CD8-positive, alpha-beta memory T cell (primary cell): ENCODE measurements around the gene ANTXR2. TPM values are rescaled to one million over a fixed set of nuclear protein-coding genes. Genes with fewer than 3 reads are reported as not detected.

Source experiments
- CTCF ChIA-PET: fragments of 350-600 bp; sonication (Branson Sonifier 250); formaldehyde crosslinking; loops from one replicate; lab custom pipeline; 2021; ENCODE audit warnings: antibody characterized with exemption; lab: Charles Lee
- POLR2A ChIA-PET: fragments of 350-600 bp; sonication (Branson Sonifier 250); formaldehyde crosslinking; loops from one replicate; lab custom pipeline; 2021; ENCODE audit warnings: antibody characterized with exemption; lab: Charles Lee
- DNase-seq, 5 donors: peaks; one replicate each; pipeline versions ENCODE4 v3.0.0 to v3.0.0-alpha.2; 2020 to 2022; ENCODE audit warnings: mixed read lengths in 1 of 5
- H3K27ac ChIP-seq: one replicate; pipeline ENCODE4 v1.7.0; 2013; ENCODE audit warnings: low read depth, mild to moderate bottlenecking, low read length, moderate library complexity
- H3K27me3 ChIP-seq: 2 replicates; pipeline ENCODE4 v1.7.0; 2013; ENCODE audit warnings: low read length, mild to moderate bottlenecking; ENCODE audit not compliant: insufficient read depth, poor library complexity, severe bottlenecking
- H3K36me3 ChIP-seq: 2 replicates; pipeline ENCODE4 v1.7.0; 2013; ENCODE audit warnings: mild to moderate bottlenecking, low read length, moderate library complexity; ENCODE audit not compliant: insufficient read depth
- H3K4me1 ChIP-seq: 2 replicates; pipeline ENCODE4 v1.7.0; 2013; ENCODE audit warnings: mild to moderate bottlenecking, low read length, moderate library complexity; ENCODE audit not compliant: insufficient read depth
- H3K4me3 ChIP-seq: 2 replicates; pipeline ENCODE4 v1.7.0; 2013; ENCODE audit warnings: mild to moderate bottlenecking, low read length
- H3K9me3 ChIP-seq: 2 replicates; pipeline ENCODE4 v1.7.0; 2013; ENCODE audit warnings: mild to moderate bottlenecking, low read length
- H3K27ac Mint-ChIP-seq, 8 donors: one replicate each; pipeline ENCODE4 v1.8.0; 2020 to 2021; ENCODE audit warnings: mixed read lengths in 8 of 8, mild to moderate bottlenecking in 6 of 8, inconsistent platforms in 3 of 8, moderate library complexity in 3 of 8
- H3K27me3 Mint-ChIP-seq, 2 donors: one replicate each; pipeline ENCODE4 v1.8.0; 2020 to 2021; ENCODE audit warnings: mixed read lengths in 2 of 2, mild to moderate bottlenecking in 1 of 2, moderate library complexity in 1 of 2
- H3K36me3 Mint-ChIP-seq, 3 donors: one replicate each; pipeline ENCODE4 v1.8.0; 2020 to 2021; ENCODE audit warnings: mixed read lengths in 3 of 3, inconsistent platforms in 1 of 3, mild to moderate bottlenecking in 1 of 3
- H3K4me1 Mint-ChIP-seq, 3 donors: one replicate each; pipeline ENCODE4 v1.8.0; 2020 to 2021; ENCODE audit warnings: mixed read lengths in 3 of 3, inconsistent platforms in 1 of 3, mild to moderate bottlenecking in 1 of 3
- H3K4me3 Mint-ChIP-seq, 7 donors: one replicate each; pipeline ENCODE4 v1.8.0; 2020 to 2021; ENCODE audit warnings: mixed read lengths in 7 of 7, mild to moderate bottlenecking in 6 of 7, moderate library complexity in 4 of 7, inconsistent platforms in 2 of 7
- H3K9me3 Mint-ChIP-seq, 5 donors: one replicate each; pipeline ENCODE4 v1.8.0; 2020 to 2022; ENCODE audit warnings: mixed read lengths in 5 of 5, mild to moderate bottlenecking in 3 of 5, moderate library complexity in 2 of 5, inconsistent platforms in 1 of 5
- polyA plus RNA-seq: library from polyadenylated mRNA; unstranded; fragments of 300-500 nt; fragmentation: Illumina TruSeq; gene quantifications from one replicate; pipeline ENCODE4 v1.2.3, GENCODE V29; 2021
- total RNA-seq, 2 experiments: library from RNA; stranded (reverse); gene quantifications; one replicate each; pipeline ENCODE4 v1.2.3, GENCODE V29; 2021

ANTXR2 gene
- total and polyA plus RNA-seq, 3 experiments from 2014 or later, result 18.2 to 44.2 (median 20.6) TPM

DNA sequence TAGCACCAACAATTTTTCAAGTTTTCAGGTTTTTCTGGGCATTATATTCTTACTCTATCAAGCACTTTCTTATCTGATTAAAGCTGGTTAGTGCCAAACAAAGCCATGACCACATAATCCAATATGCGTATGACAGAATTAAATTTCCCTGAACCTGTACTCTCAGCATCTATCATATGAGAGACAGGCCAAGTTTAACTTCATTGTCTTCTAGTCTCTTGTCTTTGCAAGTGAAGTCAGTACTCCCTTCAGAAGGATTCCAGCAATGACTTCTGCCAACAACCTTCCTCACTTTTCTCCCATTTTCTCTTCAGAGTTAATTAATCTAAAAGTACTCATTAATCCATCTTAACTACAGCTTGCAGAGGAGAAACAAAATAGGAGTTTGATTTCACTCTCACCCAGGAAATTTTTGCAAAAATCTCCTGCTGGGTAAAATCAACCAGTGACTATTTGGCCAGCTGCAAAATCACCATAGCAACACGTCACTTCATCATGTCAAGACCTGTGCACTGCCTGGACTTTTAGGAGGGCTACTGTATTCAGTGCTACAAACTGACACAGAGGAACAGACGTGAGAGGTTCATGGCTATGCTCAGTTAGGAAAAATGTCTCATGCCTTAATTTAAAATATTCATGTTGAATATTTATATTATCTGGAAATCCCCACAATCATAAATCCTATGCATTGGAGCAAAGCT lies 208.4 kb downstream of the ANTXR2 start:
- no peak for DNase-seq
- ChIA-PET POLR2A (no interaction called here), CTCF (no interaction called here)
- Histone ChIP-seq H3K9me3 (no peaks in the 10 kb centered on the region), H3K4me1 (no peaks in the 10 kb centered on the region), H3K27ac (no peak overlapping the region), H3K27me3 (no peaks in the 10 kb centered on the region), H3K4me3 (no peak overlapping the region), H3K36me3 (no peaks in the 10 kb centered on the region)
- Mint-ChIP-seq H3K9me3 (no peaks in the 10 kb centered on the region), H3K4me3 (no peak overlapping the region), H3K4me1 (no peaks in the 10 kb centered on the region), H3K36me3 (no peaks in the 10 kb centered on the region), H3K27me3 (peaks cover 3 to 13% of the 10 kb centered on the region in 2 donors), H3K27ac (no peak overlapping the region)

DNA sequence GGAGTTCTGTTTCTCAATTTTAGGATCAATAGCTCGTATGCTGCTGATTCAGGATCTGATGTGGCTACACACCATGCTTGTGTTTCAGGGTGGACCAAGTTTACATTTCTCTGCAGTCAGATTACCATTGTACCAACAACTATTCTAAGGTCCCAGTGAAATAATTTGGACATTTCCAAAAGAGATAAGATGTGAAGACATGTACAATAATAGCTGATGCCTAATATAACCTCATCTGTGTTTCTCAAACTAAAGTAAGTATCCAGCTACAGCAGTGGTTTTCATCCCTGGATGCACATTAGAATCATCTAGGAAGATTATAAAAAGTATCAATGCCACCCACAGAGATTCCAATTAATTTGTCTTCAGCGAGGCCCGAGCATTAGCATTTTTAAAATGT lies 209.7 kb downstream of the ANTXR2 start:
- Histone ChIP-seq H3K4me1 (no peaks in the 10 kb centered on the region), H3K4me3 (no peak overlapping the region), H3K9me3 (no peaks in the 10 kb centered on the region), H3K27me3 (no peaks in the 10 kb centered on the region), H3K36me3 (no peaks in the 10 kb centered on the region), H3K27ac (no peak overlapping the region)
- ChIA-PET POLR2A (no interaction called here), CTCF (no interaction called here)
- H3K4me1 Mint-ChIP-seq, result no peaks in the 10 kb centered on the region
- H3K9me3 Mint-ChIP-seq, result no peaks in the 10 kb centered on the region
- no peaks in the 10 kb centered on the region for H3K36me3 Mint-ChIP-seq
- no peak overlapping the region for H3K27ac Mint-ChIP-seq
- peaks cover 0 to 10% of the 10 kb centered on the region in 2 donors for H3K27me3 Mint-ChIP-seq
- H3K4me3 Mint-ChIP-seq, result no peak overlapping the region
- no peak for DNase-seq

DNA sequence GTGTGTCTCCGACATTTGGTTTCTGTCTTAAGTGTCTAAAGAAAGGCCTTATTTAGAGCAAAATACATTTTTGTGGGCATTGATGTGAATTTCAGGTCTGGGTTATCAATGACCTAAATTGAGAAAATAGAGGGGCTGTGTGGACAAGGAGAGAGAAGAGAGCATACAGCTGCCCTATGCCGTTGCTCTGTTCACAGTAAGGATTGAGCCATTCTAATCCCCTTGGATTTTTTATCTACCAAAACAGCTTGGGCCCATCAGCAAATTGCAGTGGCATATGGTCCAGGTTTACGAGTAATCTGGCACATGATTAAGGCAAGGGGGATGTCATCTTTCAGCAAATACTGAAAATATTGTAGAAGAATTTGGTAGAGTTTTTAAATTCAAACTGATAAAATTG lies 210.2 kb downstream of the ANTXR2 start:
- no peaks in the 10 kb centered on the region for H3K4me1 ChIP-seq
- H3K36me3 Mint-ChIP-seq, result no peaks in the 10 kb centered on the region
- no peak overlapping the region for H3K4me3 Mint-ChIP-seq
- H3K27ac ChIP-seq, result no peak overlapping the region
- peaks cover 0 to 10% of the 10 kb centered on the region in 2 donors for H3K27me3 Mint-ChIP-seq
- no peak for DNase-seq
- no peak overlapping the region for H3K27ac Mint-ChIP-seq
- H3K4me3 ChIP-seq, result no peak overlapping the region
- no peaks in the 10 kb centered on the region for H3K36me3 ChIP-seq
- H3K9me3 ChIP-seq, result no peaks in the 10 kb centered on the region
- CTCF ChIA-PET, result no interaction called here
- POLR2A ChIA-PET, result no interaction called here
- H3K27me3 ChIP-seq, result no peaks in the 10 kb centered on the region
- no peaks in the 10 kb centered on the region for H3K9me3 Mint-ChIP-seq
- no peaks in the 10 kb centered on the region for H3K4me1 Mint-ChIP-seq

- CTCF ChIA-PET, result interaction anchor here (0.8 kb wide), 1 partner anchor 159 kb away, joined by 3 read pairs; no protein-coding TSS in a partner anchor
- no peak overlapping the region for H3K4me3 Mint-ChIP-seq
- Histone ChIP-seq H3K9me3 (no peaks in the 10 kb centered on the region), H3K36me3 (no peaks in the 10 kb centered on the region), H3K4me1 (no peaks in the 10 kb centered on the region), H3K27me3 (no peaks in the 10 kb centered on the region), H3K27ac (no peak overlapping the region), H3K4me3 (no peak overlapping the region)
- POLR2A ChIA-PET, result no interaction called here
- no peaks in the 10 kb centered on the region for H3K36me3 Mint-ChIP-seq
- DNase-seq, result no peak
- no peak overlapping the region for H3K27ac Mint-ChIP-seq
- H3K27me3 Mint-ChIP-seq, result peaks cover 0 to 4% of the 10 kb centered on the region in 2 donors
- H3K4me1 Mint-ChIP-seq, result no peaks in the 10 kb centered on the region
- no peaks in the 10 kb centered on the region for H3K9me3 Mint-ChIP-seq
Measured at GRCh38 chr4:79857811-79858210, 215.2 kb downstream of the ANTXR2 start.

GRCh38 chr4:79856196-79856595 lies 216.8 kb downstream of the ANTXR2 start:
- peaks cover 0 to 5% of the 10 kb centered on the region in 2 donors for H3K27me3 Mint-ChIP-seq
- ChIA-PET POLR2A (no interaction called here), CTCF (no interaction called here)
- no peaks in the 10 kb centered on the region for H3K36me3 Mint-ChIP-seq
- Histone ChIP-seq H3K27me3 (no peaks in the 10 kb centered on the region), H3K27ac (no peak overlapping the region), H3K9me3 (no peaks in the 10 kb centered on the region), H3K4me3 (no peak overlapping the region), H3K36me3 (no peaks in the 10 kb centered on the region), H3K4me1 (no peaks in the 10 kb centered on the region)
- no peak overlapping the region for H3K4me3 Mint-ChIP-seq
- H3K27ac Mint-ChIP-seq, result no peak overlapping the region
- H3K4me1 Mint-ChIP-seq, result no peaks in the 10 kb centered on the region
- H3K9me3 Mint-ChIP-seq, result no peaks in the 10 kb centered on the region
- no peak for DNase-seq

DNA sequence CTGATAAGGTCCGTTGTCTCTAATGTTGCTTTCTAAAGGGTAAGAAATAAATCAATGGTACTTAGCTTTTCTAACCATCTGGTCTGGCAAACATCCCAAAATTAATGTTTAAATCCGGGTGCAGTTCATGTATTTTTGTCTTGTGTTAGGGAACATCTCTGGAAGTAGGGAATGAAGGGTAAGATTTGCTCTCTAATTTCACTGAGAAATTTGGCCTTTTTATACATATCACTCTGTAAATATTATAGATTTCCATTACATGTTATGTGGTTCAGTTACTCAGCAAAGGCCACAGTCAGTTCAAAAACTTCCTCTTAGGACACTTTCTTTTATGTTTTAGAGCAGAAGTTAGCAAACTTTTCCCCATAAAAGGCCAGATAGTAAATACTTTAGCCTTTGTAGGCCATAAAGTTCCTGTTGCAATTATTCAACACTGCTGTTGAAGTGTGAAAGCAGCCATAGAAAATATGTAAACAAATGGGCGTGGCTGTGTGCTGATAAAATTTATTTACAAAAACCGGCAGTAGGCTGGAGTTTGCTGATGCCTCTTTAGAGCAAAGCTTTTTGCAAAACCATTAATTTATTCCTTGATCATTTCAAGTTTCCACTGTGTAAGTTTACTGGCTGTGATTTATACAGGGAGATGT lies 218.1 kb downstream of the ANTXR2 start:
- ChIA-PET POLR2A (no interaction called here), CTCF (no interaction called here)
- no peaks in the 10 kb centered on the region for H3K4me1 Mint-ChIP-seq
- no peaks in the 10 kb centered on the region for H3K36me3 Mint-ChIP-seq
- DNase-seq, result no peak
- H3K4me3 Mint-ChIP-seq, result no peak overlapping the region
- H3K4me1 ChIP-seq, result no peaks in the 10 kb centered on the region
- H3K27ac ChIP-seq, result no peak overlapping the region
- H3K27ac Mint-ChIP-seq, result no peak overlapping the region
- H3K27me3 ChIP-seq, result no peaks in the 10 kb centered on the region
- no peaks in the 10 kb centered on the region for H3K9me3 ChIP-seq
- H3K9me3 Mint-ChIP-seq, result no peaks in the 10 kb centered on the region
- peaks cover 0 to 5% of the 10 kb centered on the region in 2 donors for H3K27me3 Mint-ChIP-seq
- no peaks in the 10 kb centered on the region for H3K36me3 ChIP-seq
- H3K4me3 ChIP-seq, result no peak overlapping the region

DNA sequence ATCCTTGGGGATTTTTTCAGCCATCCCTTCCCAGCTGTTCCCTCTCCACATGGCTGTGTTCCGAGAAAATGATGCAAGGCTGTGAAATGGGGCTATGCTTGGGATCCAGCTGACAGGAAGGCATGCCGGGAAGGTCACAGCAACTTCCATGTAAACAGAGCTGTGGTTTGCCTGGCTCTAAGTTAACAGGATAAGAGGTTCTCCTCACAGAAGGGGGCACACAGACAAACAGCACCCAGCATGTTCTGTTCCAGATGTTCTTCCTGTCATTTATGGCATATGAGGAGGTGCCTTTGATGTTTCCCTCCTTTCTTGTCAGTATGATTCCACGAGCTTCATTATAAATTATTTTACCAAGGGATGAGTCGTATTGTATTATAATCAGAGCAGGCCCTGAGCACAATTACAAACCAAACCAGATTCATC lies 220.7 kb downstream of the ANTXR2 start:
- no peak for DNase-seq
- no peaks in the 10 kb centered on the region for H3K36me3 ChIP-seq
- Mint-ChIP-seq H3K9me3 (peaks cover 0 to 5% (median 0%) of the 10 kb centered on the region in 5 donors), H3K4me3 (no peak overlapping the region), H3K36me3 (no peaks in the 10 kb centered on the region), H3K27me3 (peaks cover 3 to 18% of the 10 kb centered on the region in 2 donors), H3K27ac (no peak overlapping the region), H3K4me1 (no peaks in the 10 kb centered on the region)
- H3K9me3 ChIP-seq, result no peaks in the 10 kb centered on the region
- no peak overlapping the region for H3K4me3 ChIP-seq
- CTCF ChIA-PET, result no interaction called here
- no peaks in the 10 kb centered on the region for H3K4me1 ChIP-seq
- POLR2A ChIA-PET, result no interaction called here
- no peak overlapping the region for H3K27ac ChIP-seq
- no peaks in the 10 kb centered on the region for H3K27me3 ChIP-seq

DNA sequence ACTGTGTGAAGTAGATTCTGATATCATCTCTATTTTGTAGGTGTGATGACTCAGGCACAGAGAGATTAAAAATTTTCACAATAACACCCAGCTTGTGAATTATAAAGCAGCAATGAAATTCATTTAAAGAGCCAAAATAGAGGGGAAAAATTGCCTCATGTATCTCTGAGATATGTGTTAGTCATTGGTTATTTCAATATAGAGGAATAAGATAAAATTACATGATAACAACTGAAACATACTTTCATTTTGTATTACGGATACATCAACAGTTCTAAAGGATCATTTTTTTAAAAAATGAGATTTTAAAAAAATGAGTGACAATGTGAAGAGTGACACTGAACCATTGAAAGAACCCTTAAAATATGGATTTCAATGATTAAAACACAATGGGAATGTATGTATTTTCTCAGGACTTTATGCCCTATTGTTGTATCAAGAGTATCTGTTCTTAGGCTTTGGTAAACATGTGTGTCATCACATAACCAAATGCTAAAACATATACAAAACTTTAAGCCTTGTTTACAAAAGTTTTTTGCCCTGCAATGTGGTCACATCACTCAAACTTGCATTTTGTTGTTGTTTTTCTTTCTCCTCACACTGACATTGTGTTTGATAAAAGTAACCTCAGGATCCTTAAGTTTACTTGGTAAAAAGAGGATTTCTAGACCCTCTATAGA lies 221.3 kb downstream of the ANTXR2 start:
- Histone ChIP-seq H3K27me3 (no peaks in the 10 kb centered on the region), H3K27ac (no peak overlapping the region), H3K4me1 (no peaks in the 10 kb centered on the region), H3K4me3 (no peak overlapping the region), H3K9me3 (no peaks in the 10 kb centered on the region), H3K36me3 (no peaks in the 10 kb centered on the region)
- Mint-ChIP-seq H3K4me1 (no peaks in the 10 kb centered on the region), H3K36me3 (no peaks in the 10 kb centered on the region), H3K4me3 (no peak overlapping the region), H3K27me3 (peaks cover 6 to 18% of the 10 kb centered on the region in 2 donors), H3K9me3 (peaks cover 0 to 8% (median 2%) of the 10 kb centered on the region in 5 donors), H3K27ac (no peak overlapping the region)
- POLR2A ChIA-PET, result no interaction called here
- DNase-seq, result no peak
- CTCF ChIA-PET, result no interaction called here
